Measurements from ENCODE around the gene SRSF11. TPM values are rescaled to one million over a fixed set of nuclear protein-coding genes. Genes with fewer than 3 reads are reported as not detected.

Gene SRSF11
- total RNA-seq, 2 experiments from 2014 or later, result 242 to 252 TPM

- POLR2A ChIA-PET, result no interaction called here
- H3K9me3 Mint-ChIP-seq, result no peaks in the 10 kb centered on the region
Measured at GRCh38 chr1:70231475-70231874, 10.3 kb downstream of the SRSF11 start.

GRCh38 chr1:70234733-70235132 is 13.6 kb downstream of the SRSF11 start:
- Mint-ChIP-seq H3K27ac (no peak overlapping the region), H3K36me3 (peaks cover 21% of the 10 kb centered on the region), H3K9me3 (no peaks in the 10 kb centered on the region), H3K4me3 (no peak overlapping the region), H3K4me1 (peaks cover 1% of the 10 kb centered on the region), H3K27me3 (no peaks in the 10 kb centered on the region)
- no peak for ATAC-seq (ENCODE audit: low read depth)
- POLR2A ChIA-PET, result interaction anchor here (1.3 kb wide), 1 partner anchor 14 kb away, joined by 3 read pairs; the partner anchor contains the start of gene SRSF11
- no peak for DNase-seq

More at GRCh38 chr1:70231475-70231874, 10.3 kb downstream of the SRSF11 start:
- Mint-ChIP-seq H3K27me3 (no peaks in the 10 kb centered on the region), H3K36me3 (peaks cover 18% of the 10 kb centered on the region), H3K4me1 (peaks cover 13% of the 10 kb centered on the region), H3K27ac (no peak overlapping the region), H3K4me3 (no peak overlapping the region)
- no peak for DNase-seq
- ATAC-seq (ENCODE audit: low read depth), result no peak

- POLR2A ChIA-PET, result no interaction called here
- H3K27ac Mint-ChIP-seq, result no peak overlapping the region
- no peak overlapping the region for H3K4me3 Mint-ChIP-seq
- DNase-seq (no peak), ATAC-seq (ENCODE audit: low read depth) (no peak)
- peaks cover 41% of the 10 kb centered on the region for H3K36me3 Mint-ChIP-seq
- no peaks in the 10 kb centered on the region for H3K27me3 Mint-ChIP-seq
- peaks cover 6% of the 10 kb centered on the region for H3K4me1 Mint-ChIP-seq
- no peaks in the 10 kb centered on the region for H3K9me3 Mint-ChIP-seq
Measured at GRCh38 chr1:70239940-70240339, 18.8 kb downstream of the SRSF11 start.

- no peaks in the 10 kb centered on the region for H3K27me3 Mint-ChIP-seq
- H3K27ac Mint-ChIP-seq, result peak overlapping the region; percentile 28
- DNase-seq, result no peak
- no peaks in the 10 kb centered on the region for H3K9me3 Mint-ChIP-seq
- peaks cover 20% of the 10 kb centered on the region for H3K4me1 Mint-ChIP-seq
- peaks cover 55% of the 10 kb centered on the region for H3K36me3 Mint-ChIP-seq
- POLR2A ChIA-PET, result no interaction called here
- no peak overlapping the region for H3K4me3 Mint-ChIP-seq
- no peak for ATAC-seq (ENCODE audit: low read depth)
Measured at GRCh38 chr1:70247122-70247521, 25.9 kb downstream of the SRSF11 start.

GRCh38 chr1:70247768-70248167 is 26.6 kb downstream of the SRSF11 start:
- ATAC-seq (ENCODE audit: low read depth), result peak; percentile 45
- H3K4me1 Mint-ChIP-seq, result peaks cover 20% of the 10 kb centered on the region
- peaks cover 56% of the 10 kb centered on the region for H3K36me3 Mint-ChIP-seq
- H3K27me3 Mint-ChIP-seq, result no peaks in the 10 kb centered on the region
- no peak for DNase-seq
- no peak overlapping the region for H3K4me3 Mint-ChIP-seq
- no peak overlapping the region for H3K27ac Mint-ChIP-seq
- H3K9me3 Mint-ChIP-seq, result no peaks in the 10 kb centered on the region
- POLR2A ChIA-PET, result no interaction called here

GRCh38 chr1:70248729-70249128 is 27.5 kb downstream of the SRSF11 start:
- no peaks in the 10 kb centered on the region for H3K27me3 Mint-ChIP-seq
- DNase-seq (no peak), ATAC-seq (ENCODE audit: low read depth) (no peak)
- H3K36me3 Mint-ChIP-seq, result peaks cover 49% of the 10 kb centered on the region
- POLR2A ChIA-PET, result no interaction called here
- H3K4me3 Mint-ChIP-seq, result no peak overlapping the region
- H3K27ac Mint-ChIP-seq, result no peak overlapping the region
- no peaks in the 10 kb centered on the region for H3K9me3 Mint-ChIP-seq
- peaks cover 20% of the 10 kb centered on the region for H3K4me1 Mint-ChIP-seq

GRCh38 chr1:70256664-70257063 is 35.5 kb downstream of the SRSF11 start:
- H3K36me3 Mint-ChIP-seq, result peaks cover 14% of the 10 kb centered on the region
- no peaks in the 10 kb centered on the region for H3K4me1 Mint-ChIP-seq
- no peak overlapping the region for H3K4me3 Mint-ChIP-seq
- no peak overlapping the region for H3K27ac Mint-ChIP-seq
- ATAC-seq (ENCODE audit: low read depth) (no peak), DNase-seq (no peak)
- no peaks in the 10 kb centered on the region for H3K27me3 Mint-ChIP-seq
- H3K9me3 Mint-ChIP-seq, result no peaks in the 10 kb centered on the region
- POLR2A ChIA-PET, result interaction anchor here (0.7 to 1.0 kb wide), 2 partner anchors 21 to 154 kb away, joined by 3 to 5 read pairs; partner anchors contain the start of gene CTH

- Mint-ChIP-seq H3K9me3 (peaks cover 2% of the 10 kb centered on the region), H3K4me3 (no peak overlapping the region), H3K27me3 (no peaks in the 10 kb centered on the region), H3K27ac (peak overlapping the region; percentile 24), H3K4me1 (no peaks in the 10 kb centered on the region), H3K36me3 (peaks cover 30% of the 10 kb centered on the region)
- DNase-seq, result no peak
- POLR2A ChIA-PET, result interaction anchor here (0.6 kb wide), 1 partner anchor 10 kb away, joined by 3 read pairs; no protein-coding TSS in a partner anchor
- no peak for ATAC-seq (ENCODE audit: low read depth)
Measured at GRCh38 chr1:70264839-70265238, 43.7 kb downstream of the SRSF11 start.

GRCh38 chr1:70265946-70266345 is 44.8 kb downstream of the SRSF11 start:
- ATAC-seq (ENCODE audit: low read depth), result no peak
- POLR2A ChIA-PET, result no interaction called here
- H3K4me3 Mint-ChIP-seq, result no peak overlapping the region

GRCh38 chr1:70277875-70278274 is 56.7 kb downstream of the SRSF11 start:
- Mint-ChIP-seq H3K4me3 (no peak overlapping the region), H3K9me3 (no peaks in the 10 kb centered on the region), H3K27me3 (no peaks in the 10 kb centered on the region), H3K36me3 (peaks cover 27% of the 10 kb centered on the region), H3K4me1 (no peaks in the 10 kb centered on the region), H3K27ac (peak overlapping the region; percentile 12)
- ATAC-seq (ENCODE audit: low read depth) (no peak), DNase-seq (no peak)
- POLR2A ChIA-PET, result no interaction called here

More at GRCh38 chr1:70265946-70266345, 44.8 kb downstream of the SRSF11 start:
- Mint-ChIP-seq H3K9me3 (peaks cover 2% of the 10 kb centered on the region), H3K27me3 (no peaks in the 10 kb centered on the region), H3K4me1 (no peaks in the 10 kb centered on the region), H3K36me3 (peaks cover 27% of the 10 kb centered on the region), H3K27ac (no peak overlapping the region)
- DNase-seq, result no peak

GRCh38 chr1:70278710-70279109 is 57.5 kb downstream of the SRSF11 start:
- no peak overlapping the region for H3K4me3 Mint-ChIP-seq
- ATAC-seq (ENCODE audit: low read depth), result no peak
- H3K36me3 Mint-ChIP-seq, result peaks cover 22% of the 10 kb centered on the region
- H3K4me1 Mint-ChIP-seq, result no peaks in the 10 kb centered on the region
- H3K27me3 Mint-ChIP-seq, result no peaks in the 10 kb centered on the region
- DNase-seq, result no peak
- no peaks in the 10 kb centered on the region for H3K9me3 Mint-ChIP-seq
- POLR2A ChIA-PET, result no interaction called here
- H3K27ac Mint-ChIP-seq, result no peak overlapping the region

- no peaks in the 10 kb centered on the region for H3K27me3 Mint-ChIP-seq
- no peaks in the 10 kb centered on the region for H3K9me3 Mint-ChIP-seq
- POLR2A ChIA-PET, result no interaction called here
- DNase-seq (no peak), ATAC-seq (ENCODE audit: low read depth) (no peak)
- H3K4me3 Mint-ChIP-seq, result no peak overlapping the region
- H3K27ac Mint-ChIP-seq, result no peak overlapping the region
- H3K4me1 Mint-ChIP-seq, result no peaks in the 10 kb centered on the region
- peaks cover 27% of the 10 kb centered on the region for H3K36me3 Mint-ChIP-seq
Measured at GRCh38 chr1:70284366-70284765, 63.2 kb downstream of the SRSF11 start.

- ATAC-seq (ENCODE audit: low read depth) (no peak), DNase-seq (no peak)
- H3K27ac Mint-ChIP-seq, result no peak overlapping the region
- H3K9me3 Mint-ChIP-seq, result no peaks in the 10 kb centered on the region
- no peak overlapping the region for H3K4me3 Mint-ChIP-seq
- peaks cover 16% of the 10 kb centered on the region for H3K36me3 Mint-ChIP-seq
- H3K4me1 Mint-ChIP-seq, result no peaks in the 10 kb centered on the region
- H3K27me3 Mint-ChIP-seq, result no peaks in the 10 kb centered on the region
- POLR2A ChIA-PET, result no interaction called here
Measured at GRCh38 chr1:70286453-70286852, 65.3 kb downstream of the SRSF11 start.

- POLR2A ChIA-PET, result no interaction called here
- H3K36me3 Mint-ChIP-seq, result peaks cover 12% of the 10 kb centered on the region
- DNase-seq, result no peak
- H3K27ac Mint-ChIP-seq, result no peak overlapping the region
- no peaks in the 10 kb centered on the region for H3K27me3 Mint-ChIP-seq
- no peak for ATAC-seq (ENCODE audit: low read depth)
- H3K4me1 Mint-ChIP-seq, result no peaks in the 10 kb centered on the region
- no peaks in the 10 kb centered on the region for H3K9me3 Mint-ChIP-seq
- H3K4me3 Mint-ChIP-seq, result no peak overlapping the region
Measured at GRCh38 chr1:70288166-70288565, 67.0 kb downstream of the SRSF11 start.

GRCh38 chr1:70290218-70290617 is 69.0 kb downstream of the SRSF11 start:
- no peaks in the 10 kb centered on the region for H3K9me3 Mint-ChIP-seq
- POLR2A ChIA-PET, result no interaction called here
- no peak overlapping the region for H3K4me3 Mint-ChIP-seq
- peaks cover 19% of the 10 kb centered on the region for H3K36me3 Mint-ChIP-seq
- no peak overlapping the region for H3K27ac Mint-ChIP-seq
- H3K4me1 Mint-ChIP-seq, result no peaks in the 10 kb centered on the region
- ATAC-seq (ENCODE audit: low read depth) (no peak), DNase-seq (no peak)
- no peaks in the 10 kb centered on the region for H3K27me3 Mint-ChIP-seq
